ENCODE results near the gene MT1E.
"Not testable (repeated sequence)": the region's sequence is repeated elsewhere in the genome, so short reads cannot be mapped to it uniquely, and the experiment has no call there.

Gene MT1E

DNA sequence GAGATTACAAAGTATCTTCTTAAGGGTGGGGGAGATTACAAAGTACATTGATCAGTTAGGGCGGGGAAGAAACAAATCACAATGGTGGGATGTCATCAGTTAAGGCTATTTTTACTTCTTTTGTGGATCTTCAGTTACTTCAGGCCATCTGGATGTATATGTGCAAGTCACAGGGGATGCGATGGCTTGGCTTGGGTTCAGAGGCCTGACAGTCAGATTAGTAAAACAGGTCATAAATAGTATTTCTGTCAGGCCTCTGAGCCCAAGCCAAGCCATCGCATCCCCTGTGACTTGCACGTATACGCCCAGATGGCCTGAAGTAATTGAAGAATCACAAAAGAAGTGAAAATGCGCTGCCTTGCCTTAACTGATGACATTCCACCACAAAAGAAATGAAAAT lies 49.0 kb downstream of the MT1E start:
- not testable (repeated sequence) for DNase-seq

DNA sequence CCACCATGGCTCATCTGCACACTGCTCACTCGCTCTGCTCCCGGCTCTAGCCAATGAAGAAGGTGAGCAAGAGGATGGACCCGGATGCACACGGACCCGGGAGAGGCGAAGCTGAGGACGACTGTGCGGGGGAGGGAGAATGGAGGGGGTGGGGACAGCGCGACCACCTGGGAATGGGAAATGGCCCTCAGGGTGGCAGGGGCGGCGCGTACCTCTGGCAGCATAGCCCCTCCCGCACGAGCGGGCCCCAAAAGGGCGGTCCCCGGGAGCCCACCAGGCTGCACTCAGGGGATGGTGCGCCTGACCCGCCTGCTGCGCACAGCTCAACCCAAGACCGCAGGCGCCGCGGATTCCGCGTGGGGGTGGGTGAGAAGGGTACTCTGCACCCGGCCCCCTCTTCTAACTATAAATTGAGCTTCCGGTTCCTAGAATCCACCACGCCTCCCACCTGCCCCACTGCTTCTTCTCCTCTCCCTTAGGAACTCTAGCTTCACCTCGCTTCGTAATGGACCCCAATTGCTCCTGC lies 50.2 kb downstream of the MT1E start:
- DNase-seq, result no peak
